Dermis microvascular lymphatic vessel endothelial cell (primary cell): ENCODE results near the gene APPL1. TPM values are rescaled to one million over a fixed set of nuclear protein-coding genes. Genes with fewer than 3 reads are reported as not detected.

Experiments
- DNase-seq, 2 donors: peaks; one replicate each; pipeline versions ENCODE4 v3.0.0 to v3.0.0-alpha.2; 2010; ENCODE audit warnings: low read depth in 2 of 2
- total RNA-seq: library from RNA; depleted of rRNA; stranded (reverse); fragments of >200 nt; gene quantifications from 2 replicates; pipeline ENCODE4 v1.2.1, GENCODE V29; 2014

APPL1 gene, protein sequence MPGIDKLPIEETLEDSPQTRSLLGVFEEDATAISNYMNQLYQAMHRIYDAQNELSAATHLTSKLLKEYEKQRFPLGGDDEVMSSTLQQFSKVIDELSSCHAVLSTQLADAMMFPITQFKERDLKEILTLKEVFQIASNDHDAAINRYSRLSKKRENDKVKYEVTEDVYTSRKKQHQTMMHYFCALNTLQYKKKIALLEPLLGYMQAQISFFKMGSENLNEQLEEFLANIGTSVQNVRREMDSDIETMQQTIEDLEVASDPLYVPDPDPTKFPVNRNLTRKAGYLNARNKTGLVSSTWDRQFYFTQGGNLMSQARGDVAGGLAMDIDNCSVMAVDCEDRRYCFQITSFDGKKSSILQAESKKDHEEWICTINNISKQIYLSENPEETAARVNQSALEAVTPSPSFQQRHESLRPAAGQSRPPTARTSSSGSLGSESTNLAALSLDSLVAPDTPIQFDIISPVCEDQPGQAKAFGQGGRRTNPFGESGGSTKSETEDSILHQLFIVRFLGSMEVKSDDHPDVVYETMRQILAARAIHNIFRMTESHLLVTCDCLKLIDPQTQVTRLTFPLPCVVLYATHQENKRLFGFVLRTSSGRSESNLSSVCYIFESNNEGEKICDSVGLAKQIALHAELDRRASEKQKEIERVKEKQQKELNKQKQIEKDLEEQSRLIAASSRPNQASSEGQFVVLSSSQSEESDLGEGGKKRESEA
- 40.2 and 45.1 TPM in 2 replicates for total RNA-seq

DNA sequence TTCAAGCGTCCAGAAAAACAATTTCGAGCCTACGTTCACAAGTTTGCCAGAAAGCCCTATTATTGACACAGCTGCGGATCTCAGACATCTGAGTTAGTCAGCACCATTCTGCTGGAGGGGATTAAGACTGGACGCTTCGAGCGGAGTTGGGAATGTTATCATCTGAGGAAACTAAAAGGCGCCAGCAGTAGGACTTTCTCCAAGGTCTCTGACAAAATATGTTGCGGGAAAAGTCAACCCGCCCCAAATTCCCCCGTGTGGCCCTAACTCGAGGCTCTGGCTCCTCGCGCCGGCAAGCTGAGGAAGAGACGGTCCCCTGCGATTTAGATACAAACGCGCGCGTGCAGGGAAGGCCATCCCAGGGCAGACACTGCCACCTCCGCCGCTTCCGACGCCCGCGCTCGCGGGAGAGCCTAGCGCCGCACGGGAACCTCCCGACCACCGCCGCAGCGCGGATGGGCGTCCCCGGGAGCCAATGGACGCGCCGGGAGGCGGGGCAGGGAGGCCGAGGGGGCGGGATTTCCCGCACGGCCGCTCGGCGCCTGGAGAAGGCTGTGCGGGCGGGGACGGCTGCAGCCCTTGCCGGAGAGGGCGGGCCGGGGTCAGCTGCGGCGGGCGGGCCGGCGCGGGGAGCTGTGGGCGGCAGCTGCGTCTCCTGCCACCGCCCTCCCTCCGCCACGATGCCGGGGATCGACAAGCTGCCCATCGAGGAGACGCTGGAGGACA lies at the start of gene APPL1:
Gene APPL1 (plus strand): TSS at position 526 of the 726 bp plus-strand sequence. CDS start 155 bp downstream, at position 681.
- DNase-seq = peak; percentile 73 to 92

DNA sequence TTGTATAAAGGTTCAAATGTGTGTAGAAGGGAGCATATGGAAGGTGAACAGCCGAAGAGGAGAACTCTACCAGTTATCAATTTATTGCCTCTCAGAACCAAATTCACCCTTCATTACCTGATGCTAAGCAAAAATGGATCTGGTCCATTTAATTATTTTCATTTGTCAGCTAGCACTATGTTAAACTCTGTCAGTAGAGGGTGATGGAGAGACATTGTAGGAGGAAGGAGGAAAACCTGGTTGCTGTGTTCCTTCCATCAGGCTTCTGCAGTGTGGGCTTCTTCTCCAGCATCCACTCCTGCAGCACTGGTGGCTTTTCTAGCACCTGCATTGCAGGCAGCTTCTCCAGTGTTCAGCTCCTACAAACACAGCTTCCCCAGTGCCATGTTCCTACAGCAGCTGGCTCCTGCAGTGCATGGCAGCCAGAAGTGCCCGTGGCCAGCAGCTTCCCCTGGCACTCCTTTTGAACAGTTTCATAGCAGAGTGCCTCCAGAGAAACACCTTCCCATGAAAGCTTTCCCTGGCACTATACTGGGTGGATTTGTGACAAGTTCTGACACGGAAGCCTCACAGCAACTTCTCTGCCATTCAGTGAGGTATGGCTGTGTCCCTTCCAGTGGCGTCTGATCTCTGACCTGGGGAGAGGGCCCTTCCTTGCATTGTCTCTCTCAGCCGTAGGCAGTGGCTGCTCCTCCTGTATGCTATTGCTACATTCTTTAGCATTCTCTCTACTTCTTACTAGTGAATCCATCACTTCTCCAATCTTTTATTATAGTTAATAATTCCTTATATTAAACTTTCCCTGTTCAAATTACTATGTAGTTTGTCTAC lies 47.7 kb upstream of the APPL1 start:
- peak in 1 of 2 donors; percentile 34 for DNase-seq

DNA sequence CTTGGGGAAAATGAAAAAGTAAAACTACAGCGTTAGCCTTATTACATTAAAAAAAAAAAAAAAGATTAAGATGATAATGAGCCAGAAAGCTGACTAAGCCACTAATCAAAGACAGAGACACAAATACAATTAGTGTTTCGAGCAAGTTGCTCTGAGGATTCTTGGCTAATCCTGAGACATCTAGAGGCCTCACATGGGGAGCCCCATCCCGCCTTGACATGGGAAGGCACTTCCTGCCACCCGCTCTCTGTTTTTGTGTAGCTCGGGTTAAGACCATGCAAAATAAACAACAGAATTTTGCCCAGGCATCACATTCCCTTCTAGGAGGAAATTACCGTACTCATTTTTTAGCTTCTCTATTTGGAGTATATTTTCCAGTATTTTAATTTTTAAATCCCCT lies 43.0 kb upstream of the APPL1 start:
- DNase-seq = no peak

DNA sequence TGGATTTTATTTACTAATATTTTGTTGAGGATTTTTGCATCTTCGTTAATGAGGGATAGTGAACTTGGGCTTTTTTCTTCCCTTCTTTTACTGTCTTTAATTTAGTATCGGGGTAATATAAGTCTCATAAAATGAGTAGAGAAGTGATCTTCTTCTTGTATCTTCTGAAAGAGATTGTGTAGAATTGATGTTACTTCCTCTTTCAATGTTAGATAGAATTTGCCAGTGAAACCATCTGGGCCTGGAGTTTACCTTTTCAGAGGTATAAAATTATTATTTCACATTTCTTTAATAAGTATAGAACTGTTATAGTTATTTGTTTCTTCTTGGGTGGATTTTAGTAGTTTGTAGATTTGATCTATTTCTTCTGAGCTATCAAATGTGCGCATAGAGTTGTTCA lies 35.5 kb upstream of the APPL1 start:
- DNase-seq = no peak

DNA sequence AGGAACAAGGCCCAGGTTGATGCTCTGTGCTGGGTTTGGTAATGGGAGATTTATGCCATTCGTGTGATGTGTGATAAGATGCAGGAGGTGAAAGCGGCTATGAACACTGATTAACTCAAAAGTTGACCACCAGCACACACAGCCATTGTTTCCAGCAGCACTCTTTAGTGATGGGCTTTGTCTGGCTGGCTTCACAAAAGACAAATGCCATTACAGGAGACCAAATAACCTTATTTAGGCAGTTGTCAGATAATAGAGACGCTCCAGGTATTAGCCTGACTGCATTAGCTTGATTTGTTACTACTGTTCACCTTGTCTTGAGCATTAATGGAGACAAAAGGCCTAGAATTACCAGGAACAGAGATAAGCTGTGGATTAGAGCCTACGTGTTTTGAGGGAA lies 32.9 kb upstream of the APPL1 start:
- DNase-seq = no peak

DNA sequence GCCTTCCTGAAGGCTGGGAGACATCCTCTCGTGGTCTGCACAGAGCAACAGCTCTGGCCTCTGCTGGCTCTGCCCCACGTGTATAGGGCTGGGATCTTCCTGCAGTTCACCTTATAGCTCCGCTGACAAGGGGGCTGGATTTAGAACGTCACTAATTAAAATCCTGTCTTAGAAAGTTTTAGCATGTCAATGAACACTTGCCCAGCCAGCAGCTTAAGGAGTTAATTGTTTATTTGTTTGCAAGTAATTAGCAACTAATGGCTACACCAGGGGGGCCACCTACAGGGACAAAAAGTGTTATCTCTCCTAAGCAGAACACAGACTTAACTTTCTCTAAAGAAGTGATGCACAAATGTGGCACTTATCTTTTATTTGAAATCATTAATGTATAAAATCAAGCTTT lies 27.6 kb upstream of the APPL1 start, which contains the start of gene HESX1:
Gene HESX1 (minus strand): TSS at position 84 of the 403 bp plus-strand sequence. CDS start 60 bp downstream, at position 24.
- no peak for DNase-seq

DNA sequence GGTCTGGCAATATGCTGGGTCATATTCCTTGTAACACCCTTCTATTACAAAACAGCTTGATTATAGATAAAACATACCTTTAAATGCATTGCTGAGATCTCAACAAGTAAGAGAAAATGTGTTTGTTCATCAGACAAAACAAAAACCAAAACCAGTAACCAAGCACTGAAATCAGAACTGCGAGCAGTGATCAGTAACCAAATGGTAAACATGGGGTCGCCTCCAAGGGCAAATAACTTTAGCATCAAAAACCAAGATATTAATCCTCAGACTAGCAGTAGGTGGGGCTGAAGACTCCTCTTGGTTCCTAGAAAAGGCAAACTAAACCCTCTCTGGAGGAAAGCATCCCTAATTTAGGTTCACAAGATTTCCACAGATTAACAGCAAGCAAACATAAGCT lies 21.1 kb upstream of the APPL1 start:
- DNase-seq = no peak

DNA sequence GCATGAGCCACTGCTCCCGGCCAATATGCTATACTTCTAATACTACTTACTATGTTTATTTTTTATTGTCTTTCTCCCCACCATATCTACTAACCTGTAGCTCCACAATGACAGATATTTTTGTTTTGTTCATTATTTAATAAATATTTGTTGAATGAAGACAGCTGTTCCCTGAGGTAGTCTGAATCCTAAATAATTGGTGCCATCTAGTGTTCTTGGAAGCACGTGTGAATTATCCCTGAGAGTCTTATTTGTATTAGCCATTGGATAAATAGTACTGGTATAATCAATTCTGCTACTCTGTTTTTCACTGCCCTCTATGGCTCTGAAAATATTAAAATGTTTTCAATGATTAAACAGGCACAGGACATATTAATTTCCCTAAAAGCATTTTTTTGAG lies 5.6 kb upstream of the APPL1 start:
- DNase-seq = peak in 1 of 2 donors; percentile 32

DNA sequence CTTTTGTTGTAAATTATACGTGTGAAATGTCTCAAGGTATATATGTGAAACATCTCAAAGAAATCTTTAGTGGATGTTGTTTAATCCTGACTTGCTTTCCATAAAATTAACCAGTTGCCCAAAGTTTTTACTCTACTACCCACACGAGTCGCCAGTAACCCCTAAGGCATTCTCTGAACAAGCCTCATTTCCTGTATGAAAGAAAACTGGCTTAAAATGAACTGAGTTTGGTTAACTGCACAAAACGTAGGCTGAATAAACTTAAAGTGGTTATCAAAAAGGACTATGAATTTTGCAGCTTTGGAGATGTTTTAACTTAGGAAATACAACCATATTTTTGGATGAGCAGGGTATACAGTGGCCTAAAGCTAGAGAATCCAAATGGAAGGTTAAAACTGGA lies 2.7 kb upstream of the APPL1 start:
- no peak for DNase-seq

DNA sequence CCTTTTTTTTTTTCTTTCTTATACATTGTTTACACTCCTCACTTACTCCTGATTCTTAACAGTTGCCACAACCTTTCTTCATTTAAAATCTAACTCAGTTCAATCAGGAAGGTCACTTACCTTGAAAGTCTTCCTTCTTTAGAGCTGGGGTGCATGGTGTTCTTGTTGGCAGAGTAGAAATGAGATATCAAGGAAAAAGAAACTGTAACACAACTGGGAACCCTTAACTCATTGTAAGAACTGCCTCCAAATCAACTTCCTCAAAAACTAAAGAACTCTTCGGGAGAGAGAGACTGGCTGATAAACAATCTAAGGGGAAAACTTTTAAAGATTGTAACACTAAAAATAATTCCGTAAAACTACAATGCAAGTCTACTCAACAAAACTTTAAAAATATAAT lies 1.4 kb upstream of the APPL1 start:
- DNase-seq = no peak

DNA sequence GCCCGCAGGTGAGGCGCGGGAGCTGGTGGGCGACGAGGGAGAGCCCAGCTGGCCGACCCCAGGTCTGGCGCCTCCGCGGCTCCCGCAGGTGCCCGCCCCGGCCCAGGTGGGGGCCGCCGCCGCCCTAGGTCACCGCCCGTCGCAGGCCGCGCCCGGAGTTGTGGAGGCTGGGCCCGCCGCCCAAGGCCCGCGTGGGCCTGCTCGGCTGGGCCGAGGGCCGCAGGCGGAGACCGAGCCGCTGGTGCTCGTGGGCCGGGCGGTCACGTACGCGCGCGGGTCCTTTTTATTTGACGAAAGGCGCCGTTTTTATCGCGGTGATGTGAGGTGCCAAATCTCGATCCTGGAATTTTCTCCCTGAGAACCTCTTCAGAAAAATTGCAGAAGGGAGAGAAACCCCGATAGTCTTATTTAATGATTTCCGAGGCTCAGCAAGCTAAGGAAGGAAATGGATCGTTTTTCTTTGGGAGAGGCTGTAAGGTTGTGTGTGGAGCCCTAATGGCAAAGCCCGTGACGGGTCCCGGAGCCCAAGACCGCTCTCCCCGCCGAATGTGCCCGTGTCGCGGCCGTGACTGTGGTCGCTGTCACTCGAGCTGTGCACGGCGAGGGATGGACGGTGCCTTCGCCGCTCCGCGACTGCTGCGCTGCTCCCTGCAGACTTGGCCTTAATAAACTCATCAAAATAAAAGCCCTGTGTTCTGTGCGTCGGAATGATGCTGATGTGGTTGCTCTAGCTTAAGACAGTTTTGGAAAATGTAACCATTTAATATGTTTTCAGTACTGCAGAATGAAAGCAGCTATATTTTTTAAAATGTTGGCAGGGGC lies 612 bp downstream of the APPL1 start:
- peak in 1 of 2 donors; percentile 55 for DNase-seq

DNA sequence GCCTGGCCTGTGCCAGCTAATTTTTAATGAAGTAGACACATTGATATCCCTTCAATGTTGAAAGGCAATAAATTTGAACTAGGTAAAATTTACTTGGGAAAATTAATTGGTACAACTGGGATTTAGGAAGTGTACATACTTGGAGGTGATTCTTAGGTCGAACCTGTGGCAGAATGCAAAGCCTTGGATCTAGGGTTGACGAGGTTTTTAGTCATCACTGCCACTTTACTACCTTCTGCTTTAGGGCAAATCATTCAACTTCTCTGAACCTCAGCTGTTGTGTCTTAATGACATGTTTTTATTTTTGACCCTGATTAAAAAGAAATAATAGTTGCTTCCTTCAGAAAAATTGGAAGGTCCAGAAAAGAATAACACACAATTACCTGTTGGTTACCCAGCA lies 2.5 kb downstream of the APPL1 start:
- no peak for DNase-seq

DNA sequence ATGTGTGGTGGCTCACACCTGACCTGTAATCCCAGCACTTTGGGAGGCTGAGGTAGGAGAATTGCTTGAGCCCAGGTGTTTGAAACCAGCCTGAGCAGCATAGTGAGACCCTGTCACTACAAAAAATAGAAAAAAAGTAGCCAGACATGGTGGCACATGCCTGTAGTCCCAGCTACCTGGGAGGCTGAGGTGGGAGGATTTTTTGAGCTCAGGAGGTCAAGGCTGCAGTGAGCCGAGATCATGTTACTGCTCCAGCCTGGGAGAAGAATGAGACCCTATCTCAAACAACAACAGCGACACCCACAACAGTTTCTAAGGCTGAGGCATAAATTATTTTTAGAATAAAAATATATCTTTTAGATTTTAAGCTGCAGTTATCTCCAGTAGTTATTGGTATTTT lies 6.3 kb downstream of the APPL1 start:
- DNase-seq = no peak

DNA sequence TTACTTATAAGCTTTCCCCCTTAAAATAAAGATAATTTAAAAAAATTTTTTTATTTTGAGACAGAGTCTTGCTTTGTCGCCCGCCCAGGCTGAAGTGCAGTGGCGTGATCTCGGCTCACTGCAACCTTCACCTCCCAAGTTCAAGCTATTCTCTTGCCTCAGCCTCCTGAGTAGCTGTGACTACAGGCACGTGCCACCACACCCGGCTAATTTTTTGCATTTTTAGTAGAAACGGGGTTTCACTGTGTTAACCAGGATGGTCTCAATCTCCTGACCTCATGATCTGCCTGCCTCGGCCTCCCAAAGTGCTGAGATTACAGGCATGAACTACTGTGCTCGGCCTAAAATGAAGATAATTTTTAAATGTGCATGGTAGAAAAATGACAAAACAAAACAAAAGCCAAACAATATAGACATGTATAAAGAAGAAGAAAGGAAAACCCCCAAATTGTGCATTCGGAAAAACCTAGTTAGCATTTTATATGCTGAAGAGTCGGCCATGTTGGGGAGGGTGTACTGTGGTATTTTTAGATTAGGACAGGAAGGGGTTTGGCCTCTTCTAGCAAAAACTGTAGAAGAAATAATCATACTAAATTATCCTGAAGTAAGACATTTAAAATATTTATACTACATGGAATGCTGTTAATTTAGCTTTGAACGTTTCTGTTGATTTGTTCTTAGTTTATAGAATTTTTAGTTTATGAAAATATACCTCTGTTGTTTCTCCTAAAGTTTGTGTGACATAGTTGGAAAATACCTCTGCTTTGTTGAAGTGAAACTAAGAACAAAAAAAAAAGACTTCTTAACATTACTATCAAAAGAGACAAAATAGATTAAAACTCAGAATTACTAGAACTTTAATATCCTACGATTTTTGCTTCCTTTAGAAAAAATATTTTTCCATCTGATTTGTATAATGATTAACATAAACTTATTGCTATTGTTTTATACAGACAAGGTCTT lies 7.4 kb downstream of the APPL1 start:
- DNase-seq = no peak

DNA sequence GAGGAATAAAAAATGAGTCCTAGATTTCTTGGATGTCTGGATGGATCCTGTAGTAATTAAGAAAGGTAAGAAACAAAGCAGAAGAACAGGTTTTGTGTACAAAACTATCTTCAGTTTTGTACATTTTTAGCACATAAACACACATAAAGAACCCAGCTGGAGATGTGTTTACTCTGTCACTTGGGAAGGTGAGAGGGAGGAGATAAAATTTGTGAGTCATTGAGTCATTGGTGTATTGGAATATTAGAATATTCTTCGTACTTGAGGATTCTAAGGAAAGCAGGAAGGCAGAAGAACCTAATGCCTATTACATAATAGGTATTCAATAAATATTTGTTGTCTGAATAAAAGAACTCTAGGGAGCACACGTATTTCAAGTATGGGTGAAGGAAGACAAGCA lies 17.4 kb downstream of the APPL1 start:
- DNase-seq = no peak

DNA sequence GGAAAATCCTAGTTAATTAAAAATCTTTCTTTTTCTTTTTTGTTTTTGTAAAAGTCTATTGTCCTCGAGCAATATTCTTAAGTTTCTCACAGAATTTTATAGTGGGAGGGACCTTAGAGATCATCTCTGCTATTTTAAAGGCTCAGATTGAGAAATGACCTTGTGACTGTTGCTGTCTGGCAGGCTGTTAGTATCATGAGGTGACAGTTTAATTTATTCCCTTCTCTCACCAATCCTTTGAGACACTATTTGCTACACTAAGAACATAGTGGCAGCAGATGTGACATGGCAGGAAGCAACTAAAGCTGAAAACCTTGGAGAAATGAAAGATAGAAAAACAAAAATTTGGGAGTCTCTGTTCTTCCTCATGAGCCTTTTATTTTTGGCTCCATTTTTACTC lies 24.9 kb downstream of the APPL1 start:
- DNase-seq = no peak

DNA sequence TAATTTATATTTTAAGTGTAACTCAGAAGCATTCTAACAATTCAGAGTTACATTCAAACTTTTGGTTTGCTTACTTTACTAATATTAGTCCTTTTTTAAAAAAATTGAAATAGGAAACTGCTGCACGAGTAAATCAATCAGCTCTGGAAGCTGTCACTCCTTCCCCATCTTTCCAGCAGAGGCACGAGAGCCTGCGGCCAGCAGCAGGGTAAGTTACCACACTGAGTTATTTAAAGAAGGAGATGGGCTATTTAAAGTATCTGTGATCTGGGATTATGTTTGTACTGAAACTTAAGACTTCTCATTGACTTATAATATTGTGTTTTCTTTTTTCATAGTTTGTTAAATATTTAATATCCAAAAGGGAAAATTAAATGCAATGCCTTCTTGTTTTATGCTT lies 29.3 kb downstream of the APPL1 start:
- no peak for DNase-seq

DNA sequence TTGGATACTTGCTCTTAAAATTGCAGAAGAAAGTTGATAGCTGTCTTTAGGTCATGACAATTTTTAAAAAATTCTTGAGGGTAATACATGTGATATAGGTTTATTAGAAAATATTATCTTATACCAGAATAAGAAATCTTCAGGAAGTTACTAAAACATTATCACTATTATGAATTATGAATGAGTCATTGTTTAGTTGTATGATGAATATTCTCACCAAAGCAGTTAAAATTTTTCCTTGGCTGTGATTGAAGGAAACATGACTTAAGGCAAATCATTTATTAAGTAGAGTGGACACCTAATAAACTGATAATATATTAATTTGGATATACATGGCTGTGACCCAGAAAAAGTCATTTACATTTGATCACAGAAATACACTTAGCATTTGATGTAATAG lies 30.1 kb downstream of the APPL1 start:
- peak in 1 of 2 donors; percentile 11 for DNase-seq

DNA sequence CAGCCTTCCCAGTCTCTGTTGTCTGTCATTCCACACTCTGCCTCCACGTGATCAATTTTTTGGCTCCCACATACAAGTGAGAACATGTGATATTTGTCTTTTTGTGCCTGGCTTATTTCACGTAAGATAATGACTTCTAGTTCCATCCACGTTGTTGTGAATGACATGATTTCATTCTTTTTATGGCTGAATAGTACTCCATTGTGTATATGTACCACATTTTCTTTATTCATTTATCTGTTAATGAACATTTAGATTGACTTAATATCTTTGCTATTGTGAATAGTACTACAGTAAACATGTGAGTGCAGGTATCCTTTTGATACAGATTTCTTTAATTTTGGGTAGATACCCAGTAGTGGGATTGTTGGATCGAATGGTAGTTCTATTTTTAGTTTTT lies 33.6 kb downstream of the APPL1 start:
- DNase-seq = no peak
